Nephron progenitor cell (in vitro differentiated cells): ENCODE measurements around the gene RANGAP1.
"Not testable (repeated sequence)": the region's sequence is repeated elsewhere in the genome, so short reads cannot be mapped to it uniquely, and the experiment has no call there.

ENCODE experiments used
- DNase-seq: peaks from one replicate; pipeline ENCODE4 v3.0.0; 2021
- H3K27ac Mint-ChIP-seq: 2 replicates; pipeline ENCODE4 v1.8.0; 2021; ENCODE audit warnings: mild to moderate bottlenecking, moderate library complexity, mixed read lengths
- H3K27me3 Mint-ChIP-seq: 2 replicates; pipeline ENCODE4 v1.8.0; 2021; ENCODE audit warnings: mild to moderate bottlenecking, low read depth, mixed read lengths; ENCODE audit not compliant: poor library complexity
- H3K36me3 Mint-ChIP-seq: 2 replicates; pipeline ENCODE4 v1.8.0; 2021; ENCODE audit warnings: low read depth, mixed read lengths
- H3K4me1 Mint-ChIP-seq: 2 replicates; pipeline ENCODE4 v1.8.0; 2021; ENCODE audit warnings: mixed read lengths
- H3K4me3 Mint-ChIP-seq: 2 replicates; pipeline ENCODE4 v1.8.0; 2021; ENCODE audit warnings: mild to moderate bottlenecking, moderate library complexity, mixed read lengths
- H3K9me3 Mint-ChIP-seq: 2 replicates; pipeline ENCODE4 v1.8.0; 2021; ENCODE audit warnings: mild to moderate bottlenecking, moderate library complexity, mixed read lengths
- TF ChIP-seq, protein P1 (sequence below): fragments of 200-600 bp; sonication (generic); IDR thresholded peaks from 2 replicates; pipeline ENCODE4 v1.5.0; 2021; ENCODE audit warnings: antibody characterized with exemption

Gene RANGAP1

GRCh38 chr22:41267958-41268357 lies 18.0 kb downstream of the RANGAP1 start:
- no peaks in the 10 kb centered on the region for H3K9me3 Mint-ChIP-seq
- peaks cover 2% of the 10 kb centered on the region for H3K27me3 Mint-ChIP-seq
- no peak for DNase-seq
- H3K27ac Mint-ChIP-seq, result no peak overlapping the region
- no peaks in the 10 kb centered on the region for H3K4me1 Mint-ChIP-seq
- no peak overlapping the region for H3K4me3 Mint-ChIP-seq
- H3K36me3 Mint-ChIP-seq, result peaks cover 57% of the 10 kb centered on the region
- TF ChIP-seq, protein P1, sequence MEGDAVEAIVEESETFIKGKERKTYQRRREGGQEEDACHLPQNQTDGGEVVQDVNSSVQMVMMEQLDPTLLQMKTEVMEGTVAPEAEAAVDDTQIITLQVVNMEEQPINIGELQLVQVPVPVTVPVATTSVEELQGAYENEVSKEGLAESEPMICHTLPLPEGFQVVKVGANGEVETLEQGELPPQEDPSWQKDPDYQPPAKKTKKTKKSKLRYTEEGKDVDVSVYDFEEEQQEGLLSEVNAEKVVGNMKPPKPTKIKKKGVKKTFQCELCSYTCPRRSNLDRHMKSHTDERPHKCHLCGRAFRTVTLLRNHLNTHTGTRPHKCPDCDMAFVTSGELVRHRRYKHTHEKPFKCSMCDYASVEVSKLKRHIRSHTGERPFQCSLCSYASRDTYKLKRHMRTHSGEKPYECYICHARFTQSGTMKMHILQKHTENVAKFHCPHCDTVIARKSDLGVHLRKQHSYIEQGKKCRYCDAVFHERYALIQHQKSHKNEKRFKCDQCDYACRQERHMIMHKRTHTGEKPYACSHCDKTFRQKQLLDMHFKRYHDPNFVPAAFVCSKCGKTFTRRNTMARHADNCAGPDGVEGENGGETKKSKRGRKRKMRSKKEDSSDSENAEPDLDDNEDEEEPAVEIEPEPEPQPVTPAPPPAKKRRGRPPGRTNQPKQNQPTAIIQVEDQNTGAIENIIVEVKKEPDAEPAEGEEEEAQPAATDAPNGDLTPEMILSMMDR, result no peak

DNA sequence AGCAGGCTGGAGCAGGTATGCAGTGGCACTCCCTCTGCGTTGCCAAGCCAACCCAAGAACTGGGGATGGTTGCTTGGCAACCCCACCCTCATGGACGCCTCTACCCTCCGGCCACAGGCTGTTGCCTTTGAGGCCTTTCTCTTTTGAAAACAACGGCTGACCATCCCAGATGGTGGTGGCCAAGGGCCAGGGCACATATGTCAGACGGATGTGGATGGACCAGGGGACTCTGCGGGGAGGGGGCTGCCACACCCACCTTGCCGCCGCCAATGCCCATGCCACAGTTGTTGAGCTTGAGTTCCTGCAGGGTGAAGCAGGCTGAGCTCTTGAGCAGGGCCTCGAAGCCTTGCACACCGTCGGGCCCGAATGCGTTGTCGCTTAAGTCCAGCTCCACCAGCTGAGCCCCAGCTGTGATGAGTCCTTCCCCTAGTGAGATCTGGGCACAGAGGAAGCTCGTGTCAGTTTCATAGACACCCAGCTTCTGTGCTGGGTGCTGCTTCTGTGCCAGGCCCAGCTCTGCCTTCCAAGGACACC lies 21.5 kb downstream of the RANGAP1 start:
- Mint-ChIP-seq H3K27me3 (peaks cover 2% of the 10 kb centered on the region), H3K4me1 (no peaks in the 10 kb centered on the region), H3K4me3 (no peak overlapping the region), H3K36me3 (peaks cover 66% of the 10 kb centered on the region), H3K9me3 (no peaks in the 10 kb centered on the region), H3K27ac (no peak overlapping the region)
- no peak for DNase-seq
- TF ChIP-seq, protein P1, result no peak

DNA sequence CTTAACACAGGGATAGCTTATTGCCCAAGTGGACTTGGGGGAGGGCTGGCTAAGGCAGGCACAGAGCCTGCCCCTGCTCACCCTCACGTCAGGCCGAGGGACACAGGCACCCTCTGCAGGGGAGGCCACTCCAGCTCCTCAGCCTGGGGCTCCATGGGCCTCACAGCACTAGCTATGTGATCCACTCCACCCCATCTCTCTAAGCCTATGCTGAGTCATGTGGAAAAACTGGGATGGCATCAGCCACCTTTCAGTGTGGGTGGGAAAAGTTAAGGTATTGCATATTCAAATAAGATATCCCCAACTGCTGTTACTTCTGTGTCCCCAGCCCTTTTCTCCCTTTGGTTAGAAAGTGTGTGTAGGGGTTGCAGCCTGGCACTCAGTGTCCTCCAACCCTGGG lies 22.3 kb downstream of the RANGAP1 start:
- H3K27me3 Mint-ChIP-seq, result peaks cover 2% of the 10 kb centered on the region
- H3K36me3 Mint-ChIP-seq, result peaks cover 68% of the 10 kb centered on the region
- TF ChIP-seq, protein P1, result no peak
- H3K4me1 Mint-ChIP-seq, result no peaks in the 10 kb centered on the region
- no peak overlapping the region for H3K4me3 Mint-ChIP-seq
- H3K9me3 Mint-ChIP-seq, result no peaks in the 10 kb centered on the region
- H3K27ac Mint-ChIP-seq, result no peak overlapping the region
- DNase-seq, result no peak

- Mint-ChIP-seq H3K9me3 (no peaks in the 10 kb centered on the region), H3K27ac (no peak overlapping the region), H3K4me3 (no peak overlapping the region), H3K36me3 (peaks cover 59% of the 10 kb centered on the region), H3K27me3 (peaks cover 2% of the 10 kb centered on the region), H3K4me1 (peaks cover 4% of the 10 kb centered on the region)
- no peak for DNase-seq
- TF ChIP-seq, protein P1, result no peak
Observed at GRCh38 chr22:41262250-41262765, 23.7 kb downstream of the RANGAP1 start.

DNA sequence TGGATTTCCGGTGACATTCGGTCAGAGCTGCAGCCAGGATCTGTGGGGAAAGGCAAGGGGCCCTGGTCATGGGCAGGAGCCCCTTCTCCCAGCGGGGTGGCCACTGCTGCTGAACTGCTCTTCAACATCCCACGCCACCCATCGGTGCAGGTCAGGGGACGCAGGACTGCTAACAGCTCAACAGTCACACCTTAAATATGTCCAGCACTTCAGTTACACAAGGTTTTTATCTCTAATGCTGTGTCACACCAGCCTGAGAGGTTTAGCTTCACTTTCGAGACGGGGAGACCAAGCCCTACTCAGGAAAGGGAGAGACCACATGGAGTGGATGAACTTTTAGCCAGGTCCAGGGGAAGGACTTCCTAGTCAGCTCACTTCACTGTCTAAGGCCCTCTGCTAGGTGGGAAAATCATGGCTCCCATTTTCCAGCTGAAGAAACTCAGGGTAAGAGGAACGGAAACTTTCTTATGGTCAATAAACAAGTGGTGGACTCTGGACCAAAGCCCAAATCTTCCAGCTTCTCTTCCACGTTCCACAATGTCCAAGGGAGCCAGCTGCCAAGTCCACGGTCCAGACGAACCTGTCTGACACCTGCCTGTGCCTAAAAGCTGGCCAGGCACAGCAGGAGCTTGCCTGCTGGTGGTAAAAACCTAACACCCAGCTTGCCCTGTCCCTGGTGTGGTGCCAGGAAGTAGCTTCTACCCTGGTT lies 24.3 kb downstream of the RANGAP1 start:
- H3K4me1 Mint-ChIP-seq, result peaks cover 10% of the 10 kb centered on the region
- no peak for DNase-seq
- no peaks in the 10 kb centered on the region for H3K9me3 Mint-ChIP-seq
- TF ChIP-seq, protein P1, result no peak
- H3K36me3 Mint-ChIP-seq, result peaks cover 64% of the 10 kb centered on the region
- no peak overlapping the region for H3K27ac Mint-ChIP-seq
- no peak overlapping the region for H3K4me3 Mint-ChIP-seq
- H3K27me3 Mint-ChIP-seq, result peaks cover 6% of the 10 kb centered on the region

GRCh38 chr22:41260871-41261270 lies 25.1 kb downstream of the RANGAP1 start:
- Mint-ChIP-seq H3K9me3 (no peaks in the 10 kb centered on the region), H3K4me1 (peaks cover 12% of the 10 kb centered on the region), H3K4me3 (no peak overlapping the region), H3K27me3 (peaks cover 6% of the 10 kb centered on the region), H3K27ac (no peak overlapping the region), H3K36me3 (peaks cover 60% of the 10 kb centered on the region)
- TF ChIP-seq, protein P1, result no peak
- DNase-seq, result no peak

GRCh38 chr22:41259756-41260155 lies 26.2 kb downstream of the RANGAP1 start:
- not testable (repeated sequence) for H3K27ac Mint-ChIP-seq, DNase-seq, H3K4me3 Mint-ChIP-seq, H3K27me3 Mint-ChIP-seq, H3K9me3 Mint-ChIP-seq
- Mint-ChIP-seq H3K4me1 (peaks cover 12% of the 10 kb centered on the region), H3K36me3 (peaks cover 64% of the 10 kb centered on the region)
